Large intestine (tissue), 3 donors: ENCODE data around the gene SLC26A4. TPM values are rescaled to one million over a fixed set of nuclear protein-coding genes. Genes with fewer than 3 reads are reported as not detected.

Experiments
- DNase-seq, 2 donors: peaks; one replicate each; pipeline versions ENCODE4 v3.0.0 to v3.0.0-alpha.2; 2013
- H3K27ac ChIP-seq: one replicate; pipeline ENCODE4 v1.5.1; 2013; ENCODE audit warnings: low read length
- H3K27me3 ChIP-seq: 2 replicates; pipeline ENCODE4 v1.6.1; 2013; ENCODE audit warnings: low read length; ENCODE audit not compliant: control insufficient read depth, insufficient read depth
- H3K36me3 ChIP-seq: 2 replicates; pipeline ENCODE4 v1.6.1; 2013; ENCODE audit warnings: low read length; ENCODE audit not compliant: control insufficient read depth, insufficient read depth
- H3K4me1 ChIP-seq: one replicate; pipeline ENCODE4 v1.6.1; 2013; ENCODE audit warnings: low read length; ENCODE audit not compliant: control insufficient read depth, insufficient read depth
- H3K4me3 ChIP-seq: one replicate; pipeline ENCODE4 v1.5.1; 2013; ENCODE audit warnings: low read length
- H3K9me3 ChIP-seq: one replicate; pipeline ENCODE4 v1.6.1; 2013; ENCODE audit warnings: mild to moderate bottlenecking, low read depth, low read length, moderate library complexity; ENCODE audit not compliant: control insufficient read depth
- whole genome bisulfite sequencing: methylation state at CpG from one replicate; pipeline ENCODE4 v1.1.5; 2013; ENCODE audit warnings: low lambda C conversion rate; ENCODE audit not compliant: insufficient coverage; 5-methylcytosine and 5-hydroxymethylcytosine counted together
- polyA plus RNA-seq: library from polyadenylated mRNA; unstranded; fragments of 120-200 nt; gene quantifications from one replicate; pipeline ENCODE4 v1.2.1, GENCODE V29; 2013

SLC26A4 gene
- polyA plus RNA-seq, 1 donor, result 0.28 TPM

- H3K27ac ChIP-seq, result no peak overlapping the region
- no peaks in the 10 kb centered on the region for H3K4me1 ChIP-seq
- no CpG with 5 or more reads among the region's 1 CpG for WGBS
- H3K27me3 ChIP-seq, result no peaks in the 10 kb centered on the region
- no peaks in the 10 kb centered on the region for H3K36me3 ChIP-seq
- H3K9me3 ChIP-seq, result no peaks in the 10 kb centered on the region
- no peak overlapping the region for H3K4me3 ChIP-seq
- DNase-seq, result no peak
These were observed 51.4 kb downstream of the SLC26A4 start for GRCh38 chr7:107712025-107712424.

- H3K36me3 ChIP-seq, result no peaks in the 10 kb centered on the region
- DNase-seq, result no peak
These were observed 52.3 kb downstream of the SLC26A4 start for GRCh38 chr7:107712896-107713295.

DNA sequence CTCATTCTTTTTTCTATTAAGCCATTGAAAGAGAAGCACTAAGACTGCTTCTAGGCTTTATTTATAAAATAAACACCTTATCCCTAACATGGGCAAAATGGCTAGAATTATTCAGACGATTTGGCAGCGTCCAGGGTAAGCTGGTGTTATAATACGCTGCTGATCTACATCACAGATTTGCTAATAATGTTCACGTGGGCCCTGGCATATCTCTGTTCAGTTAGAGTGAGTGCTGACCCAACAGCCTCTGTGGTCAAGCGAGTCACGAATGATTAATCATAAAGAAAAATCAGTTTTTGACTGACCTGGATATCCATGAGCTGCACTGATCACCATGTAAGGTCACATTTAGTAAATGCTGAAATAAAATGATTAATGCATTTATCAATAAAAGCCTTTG lies 54.9 kb downstream of the SLC26A4 start:
- Histone ChIP-seq H3K4me3 (no peak overlapping the region), H3K9me3 (no peaks in the 10 kb centered on the region), H3K27me3 (peaks cover 2% of the 10 kb centered on the region), H3K27ac (no peak overlapping the region), H3K4me1 (no peaks in the 10 kb centered on the region), H3K36me3 (no peaks in the 10 kb centered on the region)
- 79% methylated on average over 2 of the region's 6 CpGs for WGBS
- no peak for DNase-seq

More at GRCh38 chr7:107712896-107713295, 52.3 kb downstream of the SLC26A4 start:
- H3K9me3 ChIP-seq, result no peaks in the 10 kb centered on the region
- no peak overlapping the region for H3K4me3 ChIP-seq
- no peaks in the 10 kb centered on the region for H3K4me1 ChIP-seq
- H3K27ac ChIP-seq, result no peak overlapping the region
- no CpG with 5 or more reads among the region's 1 CpG for WGBS
- no peaks in the 10 kb centered on the region for H3K27me3 ChIP-seq

DNA sequence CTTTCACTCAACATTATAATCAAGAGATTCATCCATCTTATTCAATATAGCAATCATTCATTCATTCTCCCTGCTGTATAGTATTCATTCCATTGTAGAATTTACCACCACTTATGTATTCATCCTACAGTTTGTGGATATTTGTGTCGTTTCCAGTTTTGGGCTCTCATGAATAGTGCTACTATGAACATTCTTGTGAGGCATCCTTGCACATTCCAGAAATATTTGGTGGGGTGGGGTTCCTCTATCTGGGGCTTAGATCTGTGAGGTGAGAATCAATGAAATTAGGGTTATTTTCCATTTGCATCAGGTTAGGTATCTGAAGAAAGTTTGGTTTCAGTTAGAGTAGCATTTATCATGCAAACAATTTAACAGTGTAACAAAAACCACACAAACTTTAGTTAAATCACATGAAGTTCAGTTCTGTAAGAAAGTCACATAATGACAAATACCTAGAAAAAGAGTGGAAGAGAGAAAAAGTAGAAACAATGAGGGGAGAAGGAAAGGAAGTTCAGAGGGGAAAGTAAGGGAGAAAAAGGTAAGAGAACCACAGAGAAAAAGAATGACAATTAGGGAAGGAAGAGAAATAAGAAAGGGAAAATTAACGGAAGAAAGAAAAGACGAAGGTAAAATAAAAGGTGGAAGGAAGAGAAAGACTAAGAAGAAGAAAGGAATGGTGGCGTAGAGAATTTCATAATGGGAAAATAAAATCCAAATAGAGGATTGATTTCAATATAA lies 58.0 kb downstream of the SLC26A4 start:
- DNase-seq, result no peak

DNA sequence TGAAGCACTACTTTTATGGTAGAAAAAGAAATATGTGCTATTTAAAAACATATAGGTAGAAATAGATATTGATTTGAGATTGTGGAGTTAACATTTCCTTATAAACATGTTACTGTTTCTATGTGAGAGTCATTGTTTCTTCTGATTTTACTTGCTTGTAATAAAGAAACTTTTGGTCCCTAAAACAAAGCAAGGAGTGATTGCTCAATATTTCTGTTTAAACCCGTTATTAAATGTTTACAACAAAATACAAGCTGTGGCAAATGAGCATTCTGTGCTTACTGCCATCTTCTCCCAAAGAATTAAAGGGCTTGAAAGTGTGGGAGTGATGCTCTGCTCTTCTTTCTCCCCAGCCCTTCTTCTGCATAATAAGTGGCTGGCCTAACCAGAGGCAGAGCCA lies 60.7 kb downstream of the SLC26A4 start:
- Histone ChIP-seq H3K36me3 (no peaks in the 10 kb centered on the region), H3K4me3 (no peak overlapping the region), H3K4me1 (no peaks in the 10 kb centered on the region), H3K27me3 (peaks cover 2% of the 10 kb centered on the region), H3K9me3 (no peaks in the 10 kb centered on the region), H3K27ac (no peak overlapping the region)
- 60% methylated on average over 1 of the region's 1 CpG for WGBS
- no peak for DNase-seq

More for the DNA sequence above, 58.0 kb downstream of the SLC26A4 start:
- Histone ChIP-seq H3K9me3 (no peaks in the 10 kb centered on the region), H3K4me3 (no peak overlapping the region), H3K36me3 (no peaks in the 10 kb centered on the region), H3K4me1 (no peaks in the 10 kb centered on the region), H3K27me3 (peaks cover 2% of the 10 kb centered on the region), H3K27ac (no peak overlapping the region)
- WGBS, result 96% methylated on average over 3 of the region's 4 CpGs

GRCh38 chr7:107723255-107723654 lies 62.6 kb downstream of the SLC26A4 start:
- peaks cover 2% of the 10 kb centered on the region for H3K27me3 ChIP-seq
- WGBS, result no CpG with 5 or more reads among the region's 2 CpGs
- H3K27ac ChIP-seq, result no peak overlapping the region
- no peak for DNase-seq
- H3K9me3 ChIP-seq, result no peaks in the 10 kb centered on the region
- no peaks in the 10 kb centered on the region for H3K4me1 ChIP-seq
- no peak overlapping the region for H3K4me3 ChIP-seq
- no peaks in the 10 kb centered on the region for H3K36me3 ChIP-seq

DNA sequence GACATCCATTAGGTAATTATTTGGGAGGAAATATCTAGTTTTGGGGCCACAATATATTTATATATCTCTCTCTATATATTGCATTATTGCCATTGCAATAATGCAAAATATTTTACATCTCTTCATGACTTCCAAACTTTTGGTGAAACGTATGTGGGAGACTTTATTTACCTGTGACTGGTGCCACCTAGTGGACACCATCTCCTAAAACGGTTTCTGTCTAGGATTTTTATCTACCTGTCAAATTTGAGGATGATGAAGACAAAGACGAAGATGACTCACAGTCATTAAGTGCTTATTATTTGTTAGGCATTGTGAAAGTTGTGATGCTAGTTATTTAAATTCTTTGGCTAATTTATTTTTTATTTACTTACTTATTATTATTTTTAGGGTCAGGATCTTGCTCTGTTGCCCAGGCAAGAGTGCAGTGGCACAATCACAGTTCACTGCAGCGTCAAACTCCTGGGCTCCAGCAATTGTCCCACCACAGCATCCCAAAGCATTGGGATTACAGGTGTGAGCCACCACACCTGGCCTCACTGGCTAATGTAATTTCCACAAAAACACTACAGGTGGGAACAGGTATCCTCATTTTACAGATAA lies 64.6 kb downstream of the SLC26A4 start:
- peak; percentile 25 to 27 for DNase-seq
- 22% methylated on average over 3 of the region's 4 CpGs for WGBS
- Histone ChIP-seq H3K4me3 (no peak overlapping the region), H3K9me3 (no peaks in the 10 kb centered on the region), H3K36me3 (no peaks in the 10 kb centered on the region), H3K27me3 (peaks cover 2% of the 10 kb centered on the region), H3K27ac (no peak overlapping the region), H3K4me1 (no peaks in the 10 kb centered on the region)

DNA sequence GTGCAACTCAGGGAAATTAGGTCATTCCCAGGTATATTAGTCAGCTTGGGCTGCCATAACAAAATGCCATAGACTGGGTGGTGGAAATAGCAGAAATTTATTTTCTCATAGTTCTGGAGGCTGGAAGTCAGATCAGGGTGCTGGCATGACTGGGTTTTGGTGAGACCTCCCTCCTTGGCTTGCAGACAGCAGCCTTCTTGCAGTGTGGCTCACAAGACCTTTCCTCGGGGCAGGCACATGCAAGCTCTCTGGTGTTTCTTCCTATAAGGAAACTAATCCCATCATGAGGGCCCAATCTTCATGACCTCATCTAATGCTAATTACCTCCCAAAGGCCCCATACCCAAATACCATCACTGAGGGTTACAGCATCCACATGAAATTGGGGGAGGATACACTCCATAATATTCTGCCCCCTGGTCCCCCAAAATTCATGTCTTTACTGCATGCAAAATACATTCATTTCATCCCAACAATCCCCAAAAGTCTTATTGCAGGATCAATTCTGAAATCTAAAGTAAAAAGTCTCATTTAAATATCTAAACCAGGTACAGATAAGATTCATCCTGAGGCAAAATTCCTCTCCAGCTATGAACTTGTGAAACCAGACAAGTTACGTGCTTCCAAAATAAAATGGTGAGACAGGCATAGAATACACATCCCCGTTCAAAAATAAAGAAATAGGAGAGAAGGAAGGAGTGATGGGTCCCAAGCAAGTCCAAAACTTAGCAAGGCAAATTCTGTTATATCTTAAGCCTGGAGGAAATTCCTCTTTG lies 65.9 kb downstream of the SLC26A4 start:
- Histone ChIP-seq H3K27ac (no peak overlapping the region), H3K27me3 (no peaks in the 10 kb centered on the region), H3K36me3 (no peaks in the 10 kb centered on the region), H3K9me3 (no peaks in the 10 kb centered on the region), H3K4me3 (no peak overlapping the region), H3K4me1 (no peaks in the 10 kb centered on the region)
- DNase-seq, result no peak
- no CpG with 5 or more reads among the region's 3 CpGs for WGBS

- no peaks in the 10 kb centered on the region for H3K9me3 ChIP-seq
- no peak for DNase-seq
- no peak overlapping the region for H3K4me3 ChIP-seq
- no peaks in the 10 kb centered on the region for H3K36me3 ChIP-seq
- no peaks in the 10 kb centered on the region for H3K4me1 ChIP-seq
- no peaks in the 10 kb centered on the region for H3K27me3 ChIP-seq
- no peak overlapping the region for H3K27ac ChIP-seq
These were observed 67.6 kb downstream of the SLC26A4 start for GRCh38 chr7:107728276-107728675.

DNA sequence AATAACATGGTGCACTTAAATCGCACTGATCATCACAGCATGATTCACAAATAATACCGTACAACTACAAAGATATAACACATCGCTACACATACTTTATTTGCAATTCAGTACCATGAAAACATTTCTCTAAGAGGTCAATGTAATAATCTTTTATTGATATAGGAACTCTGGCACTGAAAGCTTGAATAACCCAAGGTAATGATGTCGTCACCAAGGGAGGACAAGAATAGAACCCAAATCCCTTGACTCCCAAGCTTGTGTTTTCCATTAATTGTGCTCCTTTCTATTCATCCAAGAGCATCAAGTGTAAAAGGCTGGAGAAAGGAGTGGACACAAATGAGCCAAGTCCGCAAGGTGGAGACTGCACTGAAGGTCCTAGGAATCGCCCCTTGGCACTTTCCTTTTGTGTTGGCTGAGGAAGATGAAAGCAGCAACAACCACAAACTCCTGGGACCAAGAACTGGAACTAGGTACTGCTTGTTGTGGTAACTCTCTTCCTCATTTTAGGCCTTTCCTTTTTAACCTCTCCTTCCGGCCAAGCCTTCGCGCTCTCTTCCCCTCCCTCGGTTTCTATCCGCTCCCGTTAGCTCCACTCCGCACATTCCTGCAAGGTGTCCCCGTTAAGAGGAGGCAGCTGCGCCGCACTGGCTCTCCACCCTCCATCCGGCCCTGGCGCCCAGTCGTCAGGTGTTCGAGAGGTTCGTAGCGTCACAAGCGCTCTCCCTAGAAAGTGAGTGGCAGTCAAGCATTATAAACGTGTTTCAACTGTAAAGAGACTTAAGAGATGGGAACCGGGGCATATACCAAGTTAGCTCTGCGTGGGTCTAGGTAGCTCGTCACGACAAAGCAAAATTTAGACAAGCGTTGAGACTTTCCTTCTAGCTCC lies 82.3 kb downstream of the SLC26A4 start:
- Histone ChIP-seq H3K36me3 (no peaks in the 10 kb centered on the region), H3K4me1 (peaks cover 13% of the 10 kb centered on the region), H3K4me3 (peak overlapping the region; percentile 90), H3K9me3 (no peaks in the 10 kb centered on the region), H3K27me3 (no peaks in the 10 kb centered on the region), H3K27ac (peak overlapping the region; percentile 96)
- 36% methylated on average over 7 of the region's 29 CpGs for WGBS
- peak in 1 of 2 donors; percentile 4 for DNase-seq
